Measurements from ENCODE around the gene PRR16. TPM values are rescaled to one million over a fixed set of nuclear protein-coding genes. Genes with fewer than 3 reads are reported as not detected.

PRR16 gene
- total RNA-seq = 23.9 and 28.1 TPM in 2 replicates

GRCh38 chr5:120463991-120464626, at the start of gene PRR16:
PRR16 (plus strand) TSS chr5:120464300.

